GM19023 (cell line): ENCODE measurements around the gene OR2B6.
"Not testable (repeated sequence)": the region's sequence is repeated elsewhere in the genome, so short reads cannot be mapped to it uniquely, and the experiment has no call there.

Source experiments
- ATAC-seq: cut with Tn5 transposase; IDR thresholded peaks from one replicate; pipeline ENCODE4 v1.9.1; 2021; ENCODE audit warnings: mild to moderate bottlenecking, moderate library complexity; ENCODE audit not compliant: unreplicated experiment

OR2B6 gene

GRCh38 chr6:27956941-27957340 lies at the start of gene OR2B6:
TSS of gene OR2B6 (plus strand) at chr6:27957241. CDS start at chr6:27957241, 0 bp downstream.
- no peak for ATAC-seq

GRCh38 chr6:27908017-27908416 lies 49.0 kb upstream of the OR2B6 start:
- no peak for ATAC-seq

GRCh38 chr6:27911956-27912446 lies 45.0 kb upstream of the OR2B6 start, which contains the start of gene OR2B2:
TSS of gene OR2B2 (minus strand) at chr6:27912396. CDS start at chr6:27912319, 77 bp downstream.
- ATAC-seq: no peak

- no peak for ATAC-seq
Observed at GRCh38 chr6:27922949-27923348, 34.1 kb upstream of the OR2B6 start.

- no peak for ATAC-seq
Observed at GRCh38 chr6:27924179-27924578, 32.9 kb upstream of the OR2B6 start.

GRCh38 chr6:27928041-27928440 lies 29.0 kb upstream of the OR2B6 start:
- not testable (repeated sequence) for ATAC-seq

- not testable (repeated sequence) for ATAC-seq
Observed at GRCh38 chr6:27929930-27930329, 27.1 kb upstream of the OR2B6 start.

- no peak for ATAC-seq
Observed at GRCh38 chr6:27931209-27931608, 25.8 kb upstream of the OR2B6 start.

GRCh38 chr6:27940766-27941165 lies 16.3 kb upstream of the OR2B6 start:
- ATAC-seq: no peak

- ATAC-seq: not testable (repeated sequence)
Observed at GRCh38 chr6:27943072-27943471, 14.0 kb upstream of the OR2B6 start.

GRCh38 chr6:27948237-27948636 lies 8.8 kb upstream of the OR2B6 start:
- no peak for ATAC-seq

GRCh38 chr6:27951040-27951439 lies 6.0 kb upstream of the OR2B6 start:
- no peak for ATAC-seq

- ATAC-seq: no peak
Observed at GRCh38 chr6:27957516-27957915, 475 bp downstream of the OR2B6 start.

- no peak for ATAC-seq
Observed at GRCh38 chr6:27962506-27962905, 5.5 kb downstream of the OR2B6 start.

- ATAC-seq: no peak
Observed at GRCh38 chr6:27966044-27966443, 9.0 kb downstream of the OR2B6 start.

GRCh38 chr6:27966816-27967426 lies 9.9 kb downstream of the OR2B6 start:
- no peak for ATAC-seq

GRCh38 chr6:27970444-27970843 lies 13.4 kb downstream of the OR2B6 start:
- no peak for ATAC-seq

GRCh38 chr6:27972750-27973149 lies 15.7 kb downstream of the OR2B6 start:
- no peak for ATAC-seq

GRCh38 chr6:27977387-27977786 lies 20.3 kb downstream of the OR2B6 start:
- ATAC-seq: no peak

GRCh38 chr6:27978705-27979104 lies 21.7 kb downstream of the OR2B6 start:
- ATAC-seq: no peak

GRCh38 chr6:27980111-27980510 lies 23.1 kb downstream of the OR2B6 start:
- no peak for ATAC-seq

- no peak for ATAC-seq
Observed at GRCh38 chr6:27986928-27987725, 30.1 kb downstream of the OR2B6 start.
